Endothelial cell of umbilical vein (primary cell): Measurements from ENCODE around the gene ESRRB.

Experiments
- CTCF ChIP-seq, 2 donors: IDR thresholded peaks; 1 replicate in 1 of 2; 2 replicates in 1 of 2; pipeline ENCODE4 v1.5.1; 2011; ENCODE audit warnings: low read length in 2 of 2, mild to moderate bottlenecking in 2 of 2, moderate library complexity in 2 of 2, control low read depth in 1 of 2, inconsistent platforms in 1 of 2, low read depth in 1 of 2; ENCODE audit not compliant: insufficient read depth in 1 of 2; ENCODE audit errors: extremely low read depth in 1 of 2
- EZH2 ChIP-seq: IDR thresholded peaks from 2 replicates; pipeline ENCODE4 v1.6.1; 2012; ENCODE audit warnings: borderline replicate concordance, low read depth, mild to moderate bottlenecking, moderate library complexity, low read length, inconsistent platforms; ENCODE audit not compliant: severe bottlenecking
- MYC ChIP-seq: IDR thresholded peaks from one replicate; pipeline ENCODE4 v1.6.1; 2011; ENCODE audit warnings: mild to moderate bottlenecking, low read depth, low read length
- POLR2A ChIP-seq: IDR thresholded peaks from 2 replicates; pipeline ENCODE4 v1.6.1; 2012; ENCODE audit warnings: low read depth, mild to moderate bottlenecking, control low read depth, low read length
- POLR2AphosphoS5 ChIP-seq: IDR thresholded peaks from 2 replicates; pipeline ENCODE4 v1.6.1; 2012; ENCODE audit warnings: low read depth, mild to moderate bottlenecking, control low read depth, low read length, moderate library complexity; ENCODE audit not compliant: insufficient read depth
- TF ChIP-seq, protein P1 (sequence below): IDR thresholded peaks from 2 replicates; pipeline ENCODE4 v1.6.1; 2011; ENCODE audit not compliant: insufficient read depth, insufficient read length

DNA sequence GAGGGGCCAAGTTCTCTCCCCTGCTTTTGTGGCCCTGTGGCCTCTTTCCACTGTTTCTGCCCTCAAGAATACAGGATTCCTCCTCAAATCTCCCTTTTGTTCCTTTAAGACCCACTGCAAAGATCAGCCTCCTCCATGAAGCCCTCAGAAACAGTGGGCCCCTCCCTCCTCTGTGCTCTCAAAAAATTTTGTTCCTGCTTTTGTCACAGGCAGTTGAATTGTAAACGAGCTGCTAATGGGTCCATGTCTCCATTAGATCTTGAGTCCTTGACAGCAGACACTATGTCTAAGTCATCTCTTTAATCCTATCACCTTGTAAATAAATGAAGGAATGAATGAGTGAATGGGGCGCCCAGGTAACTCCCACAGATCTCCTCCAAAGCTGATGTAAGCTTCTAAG lies 175.2 kb downstream of the ESRRB start:
- TF ChIP-seq CTCF (IDR thresholded peaks at IDR 0.05; ENCODE audit: extremely low read depth in 1 of 2, insufficient read depth in 1 of 2, low read depth in 1 of 2, low read length in 2 of 2) (no peak), EZH2 (no peak), POLR2A (no peak), MYC (no peak), POLR2AphosphoS5 (no peak)
- TF ChIP-seq, protein P1, sequence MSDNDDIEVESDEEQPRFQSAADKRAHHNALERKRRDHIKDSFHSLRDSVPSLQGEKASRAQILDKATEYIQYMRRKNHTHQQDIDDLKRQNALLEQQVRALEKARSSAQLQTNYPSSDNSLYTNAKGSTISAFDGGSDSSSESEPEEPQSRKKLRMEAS, result no peak
